SK-N-SH (cell line): ENCODE results near the gene DNAJB6. TPM values are rescaled to one million over a fixed set of nuclear protein-coding genes. Genes with fewer than 3 reads are reported as not detected.

Experiments used
- CTCF ChIA-PET: fragments of 300-600, 350-600 bp; formaldehyde crosslinking; extraction: SDS; loops from one replicate; lab custom pipeline; 2021; lab: Yijun Ruan, JAX
- POLR2A ChIA-PET: fragments of 350-600 bp; sonication (Branson Sonifier 250); formaldehyde crosslinking; extraction: SDS; loops from one replicate; lab custom pipeline; 2020; ENCODE audit warnings: antibody characterized with exemption, inconsistent platforms; lab: Yijun Ruan, JAX
- DNase-seq: peaks from one replicate; pipeline ENCODE4 v3.0.0; 2012
- H2AFZ ChIP-seq: fragments of 200-600 bp; sonication (generic); 2 replicates; pipeline ENCODE4 v1.8.1; 2016; ENCODE audit warnings: antibody characterized with exemption, mild to moderate bottlenecking, low read depth
- H3F3A ChIP-seq: fragments of 200-600 bp; sonication (generic); replicated peaks from 2 replicates; pipeline ENCODE3; 2016; ENCODE audit warnings: antibody characterized with exemption, mild to moderate bottlenecking; ENCODE audit not compliant: insufficient read depth
- H3K27ac ChIP-seq, 2 experiments: fragments of 200-500 bp in 1 of 2; fragments of 200-600 bp in 1 of 2; sonication (Bioruptor generic) in 1 of 2; sonication (generic), shearing (Covaris generic) in 1 of 2; 2 replicates each; pipeline versions ENCODE4 v1.5.1 to v1.6.1; 2014 to 2016; ENCODE audit warnings: low read depth in 2 of 2, inconsistent platforms in 1 of 2, low read length in 1 of 2, mild to moderate bottlenecking in 1 of 2, mixed read lengths in 1 of 2
- H3K27me3 ChIP-seq: fragments of 200-600 bp; sonication (generic), shearing (Covaris generic); 2 replicates; pipeline ENCODE4 v1.6.1; 2016; ENCODE audit warnings: mixed run types; ENCODE audit not compliant: insufficient read depth
- H3K36me3 ChIP-seq, 2 experiments: fragments of 200-500 bp in 1 of 2; fragments of 200-600 bp in 1 of 2; sonication (Bioruptor generic) in 1 of 2; sonication (generic) in 1 of 2; replicated peaks in 1 of 2; 2 replicates each; pipeline versions ENCODE3 to v1.5.1; 2014 to 2016; ENCODE audit warnings: low read length in 1 of 2, mild to moderate bottlenecking in 1 of 2; ENCODE audit not compliant: insufficient read depth in 2 of 2, control insufficient read depth in 1 of 2
- H3K4me1 ChIP-seq, 2 experiments: fragments of 200-500 bp in 1 of 2; fragments of 200-600 bp in 1 of 2; sonication (Bioruptor generic) in 1 of 2; sonication (generic), shearing (Covaris generic) in 1 of 2; 2 replicates each; pipeline versions ENCODE4 v1.5.1 to v1.6.1; 2014 to 2016; ENCODE audit warnings: low read depth in 1 of 2, low read length in 1 of 2, mixed run types in 1 of 2; ENCODE audit not compliant: insufficient read depth in 2 of 2, control insufficient read depth in 1 of 2
- H3K4me2 ChIP-seq: fragments of 200-600 bp; sonication (generic), shearing (Covaris generic); 2 replicates; pipeline ENCODE4 v1.6.1; 2017; ENCODE audit warnings: mixed run types
- H3K4me3 ChIP-seq, 2 experiments: fragments of 200-500 bp in 1 of 2; fragments of 200-600 bp in 1 of 2; sonication (Bioruptor generic) in 1 of 2; sonication (generic), shearing (Covaris generic) in 1 of 2; 2 replicates each; pipeline versions ENCODE4 v1.5.1 to v1.8.1; 2014 to 2016; ENCODE audit warnings: low read depth in 2 of 2, inconsistent platforms in 1 of 2, low read length in 1 of 2, mild to moderate bottlenecking in 1 of 2, mixed read lengths in 1 of 2, moderate library complexity in 1 of 2
- H3K79me2 ChIP-seq: fragments of 200-600 bp; sonication (generic); 2 replicates; pipeline ENCODE4 v1.8.1; 2017; ENCODE audit warnings: mild to moderate bottlenecking; ENCODE audit not compliant: insufficient read depth
- H3K9ac ChIP-seq: fragments of 200-600 bp; sonication (generic); 2 replicates; pipeline ENCODE4 v1.6.1; 2017; ENCODE audit warnings: mixed run types
- H3K9me2 ChIP-seq: fragments of 200-600 bp; sonication (generic); 2 replicates; pipeline ENCODE4 v1.6.1; 2017; ENCODE audit warnings: mixed run types
- H3K9me3 ChIP-seq: fragments of 200-600 bp; sonication (generic); 2 replicates; pipeline ENCODE4 v1.6.1; 2017; ENCODE audit warnings: mixed run types, mild to moderate bottlenecking, moderate library complexity
- H4K20me1 ChIP-seq: fragments of 200-600 bp; sonication (generic); 2 replicates; pipeline ENCODE4 v1.6.1; 2017; ENCODE audit warnings: mild to moderate bottlenecking, mixed run types; ENCODE audit not compliant: insufficient read depth
- EP300 ChIP-seq, 2 experiments: IDR thresholded peaks; 2 replicates each; pipeline versions ENCODE4 v1.4.0 to v1.6.1; 2012; ENCODE audit warnings: borderline replicate concordance in 1 of 2, low read depth in 1 of 2, low read length in 1 of 2
- EZH2phosphoT487 ChIP-seq: fragments of 200-600 bp; sonication (generic); IDR thresholded peaks from 2 replicates; pipeline ENCODE4 v1.6.1; 2017; ENCODE audit warnings: low read depth, mixed run types, mild to moderate bottlenecking, antibody characterized with exemption, moderate library complexity, borderline replicate concordance
- MEF2A ChIP-seq: IDR thresholded peaks from 2 replicates; pipeline ENCODE4 v1.4.0; 2012; ENCODE audit warnings: low read depth, borderline replicate concordance
- NRF1 ChIP-seq: IDR thresholded peaks from 2 replicates; pipeline ENCODE4 v1.6.1; 2012; ENCODE audit warnings: low read depth, mild to moderate bottlenecking, low read length
- RXRA ChIP-seq: IDR thresholded peaks from 2 replicates; pipeline ENCODE4 v1.4.0; 2012; ENCODE audit warnings: low read depth, mild to moderate bottlenecking, borderline replicate concordance
- TAF1 ChIP-seq: IDR thresholded peaks from 2 replicates; pipeline ENCODE4 v1.6.1; 2012; ENCODE audit warnings: low read depth, mild to moderate bottlenecking, low read length, moderate library complexity, borderline replicate concordance
- TEAD4 ChIP-seq: IDR thresholded peaks from 2 replicates; pipeline ENCODE4 v1.4.0; 2012; ENCODE audit warnings: mild to moderate bottlenecking, borderline replicate concordance; ENCODE audit not compliant: insufficient read depth
- WGBS: methylation state at CpG from one replicate; pipeline ENCODE4 v1.1.6; 2017; ENCODE audit warnings: low lambda C conversion rate; 5-methylcytosine and 5-hydroxymethylcytosine counted together
- polyA plus RNA-seq, 3 experiments: library from polyadenylated mRNA; depleted of rRNA; stranded (reverse); fragments of >200 nt; gene quantifications; 2 replicates each; pipeline ENCODE4 v1.2.3, GENCODE V29; 2012
- TF ChIP-seq, protein P1 (sequence below): IDR thresholded peaks from 2 replicates; pipeline ENCODE4 v1.6.1; 2012; ENCODE audit warnings: mild to moderate bottlenecking, low read depth, low read length, moderate library complexity
- TF ChIP-seq, protein P2 (sequence below): fragments of 200-600 bp; sonication (generic); IDR thresholded peaks from 2 replicates; pipeline ENCODE4 v1.6.1; 2017; ENCODE audit warnings: antibody characterized with exemption, mild to moderate bottlenecking, moderate library complexity
- TF ChIP-seq, protein P3 (sequence below): fragments of 150-350 bp; IDR thresholded peaks from 2 replicates; pipeline ENCODE4 v1.6.1; 2017; ENCODE audit warnings: antibody characterized with exemption, low read length, low read depth, borderline replicate concordance

DNAJB6 gene
- polyA plus RNA-seq, 1 of the 3 experiments (the other 2 are of a cell fraction) = 176 TPM

GRCh38 chr7:157434701-157435100, 97.9 kb downstream of the DNAJB6 start:
- Histone ChIP-seq H3K27ac (no peak overlapping the region), H4K20me1 (no peaks in the 10 kb centered on the region)
- no peak for TF ChIP-seq EZH2phosphoT487
- no peak for TF ChIP-seq NRF1
- TF ChIP-seq, protein P1, sequence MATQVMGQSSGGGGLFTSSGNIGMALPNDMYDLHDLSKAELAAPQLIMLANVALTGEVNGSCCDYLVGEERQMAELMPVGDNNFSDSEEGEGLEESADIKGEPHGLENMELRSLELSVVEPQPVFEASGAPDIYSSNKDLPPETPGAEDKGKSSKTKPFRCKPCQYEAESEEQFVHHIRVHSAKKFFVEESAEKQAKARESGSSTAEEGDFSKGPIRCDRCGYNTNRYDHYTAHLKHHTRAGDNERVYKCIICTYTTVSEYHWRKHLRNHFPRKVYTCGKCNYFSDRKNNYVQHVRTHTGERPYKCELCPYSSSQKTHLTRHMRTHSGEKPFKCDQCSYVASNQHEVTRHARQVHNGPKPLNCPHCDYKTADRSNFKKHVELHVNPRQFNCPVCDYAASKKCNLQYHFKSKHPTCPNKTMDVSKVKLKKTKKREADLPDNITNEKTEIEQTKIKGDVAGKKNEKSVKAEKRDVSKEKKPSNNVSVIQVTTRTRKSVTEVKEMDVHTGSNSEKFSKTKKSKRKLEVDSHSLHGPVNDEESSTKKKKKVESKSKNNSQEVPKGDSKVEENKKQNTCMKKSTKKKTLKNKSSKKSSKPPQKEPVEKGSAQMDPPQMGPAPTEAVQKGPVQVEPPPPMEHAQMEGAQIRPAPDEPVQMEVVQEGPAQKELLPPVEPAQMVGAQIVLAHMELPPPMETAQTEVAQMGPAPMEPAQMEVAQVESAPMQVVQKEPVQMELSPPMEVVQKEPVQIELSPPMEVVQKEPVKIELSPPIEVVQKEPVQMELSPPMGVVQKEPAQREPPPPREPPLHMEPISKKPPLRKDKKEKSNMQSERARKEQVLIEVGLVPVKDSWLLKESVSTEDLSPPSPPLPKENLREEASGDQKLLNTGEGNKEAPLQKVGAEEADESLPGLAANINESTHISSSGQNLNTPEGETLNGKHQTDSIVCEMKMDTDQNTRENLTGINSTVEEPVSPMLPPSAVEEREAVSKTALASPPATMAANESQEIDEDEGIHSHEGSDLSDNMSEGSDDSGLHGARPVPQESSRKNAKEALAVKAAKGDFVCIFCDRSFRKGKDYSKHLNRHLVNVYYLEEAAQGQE = no peak
- TF ChIP-seq MEF2A = no peak
- TF ChIP-seq, protein P2, sequence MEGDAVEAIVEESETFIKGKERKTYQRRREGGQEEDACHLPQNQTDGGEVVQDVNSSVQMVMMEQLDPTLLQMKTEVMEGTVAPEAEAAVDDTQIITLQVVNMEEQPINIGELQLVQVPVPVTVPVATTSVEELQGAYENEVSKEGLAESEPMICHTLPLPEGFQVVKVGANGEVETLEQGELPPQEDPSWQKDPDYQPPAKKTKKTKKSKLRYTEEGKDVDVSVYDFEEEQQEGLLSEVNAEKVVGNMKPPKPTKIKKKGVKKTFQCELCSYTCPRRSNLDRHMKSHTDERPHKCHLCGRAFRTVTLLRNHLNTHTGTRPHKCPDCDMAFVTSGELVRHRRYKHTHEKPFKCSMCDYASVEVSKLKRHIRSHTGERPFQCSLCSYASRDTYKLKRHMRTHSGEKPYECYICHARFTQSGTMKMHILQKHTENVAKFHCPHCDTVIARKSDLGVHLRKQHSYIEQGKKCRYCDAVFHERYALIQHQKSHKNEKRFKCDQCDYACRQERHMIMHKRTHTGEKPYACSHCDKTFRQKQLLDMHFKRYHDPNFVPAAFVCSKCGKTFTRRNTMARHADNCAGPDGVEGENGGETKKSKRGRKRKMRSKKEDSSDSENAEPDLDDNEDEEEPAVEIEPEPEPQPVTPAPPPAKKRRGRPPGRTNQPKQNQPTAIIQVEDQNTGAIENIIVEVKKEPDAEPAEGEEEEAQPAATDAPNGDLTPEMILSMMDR = no peak
- TF ChIP-seq EP300 (IDR thresholded peaks at IDR 0.05; ENCODE audit: borderline replicate concordance in 1 of 2, low read depth in 1 of 2, low read length in 1 of 2) = no peak
- no peak for TF ChIP-seq TEAD4
- no peak for TF ChIP-seq RXRA
- no peak for TF ChIP-seq TAF1
- TF ChIP-seq, protein P3, sequence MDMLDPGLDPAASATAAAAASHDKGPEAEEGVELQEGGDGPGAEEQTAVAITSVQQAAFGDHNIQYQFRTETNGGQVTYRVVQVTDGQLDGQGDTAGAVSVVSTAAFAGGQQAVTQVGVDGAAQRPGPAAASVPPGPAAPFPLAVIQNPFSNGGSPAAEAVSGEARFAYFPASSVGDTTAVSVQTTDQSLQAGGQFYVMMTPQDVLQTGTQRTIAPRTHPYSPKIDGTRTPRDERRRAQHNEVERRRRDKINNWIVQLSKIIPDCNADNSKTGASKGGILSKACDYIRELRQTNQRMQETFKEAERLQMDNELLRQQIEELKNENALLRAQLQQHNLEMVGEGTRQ = no peak
- TF ChIP-seq, all 33 proteins: peak for 0
- POLR2A ChIA-PET = no interaction called here
- no peaks in the 10 kb centered on the region for H3K79me2 ChIP-seq
- no peaks in the 10 kb centered on the region for H3K9me2 ChIP-seq
- no peaks in the 10 kb centered on the region for H3K27me3 ChIP-seq
- no peak overlapping the region for H2AFZ ChIP-seq
- H3K4me2 ChIP-seq = no peak overlapping the region
- no peak for DNase-seq
- H3K9me3 ChIP-seq = no peaks in the 10 kb centered on the region
- H3K4me3 ChIP-seq = no peak overlapping the region
- no peaks in the 10 kb centered on the region for H3F3A ChIP-seq
- H3K9ac ChIP-seq = no peak overlapping the region
- no peaks in the 10 kb centered on the region for H3K36me3 ChIP-seq
- WGBS = 55% methylated on average over 8 of the region's 8 CpGs
- CTCF ChIA-PET = interaction anchor here (1.1 to 1.4 kb wide), 3 partner anchors 20 to 323 kb away, joined by 3 to 4 read pairs (median 3); no protein-coding TSS in a partner anchor
- peaks cover 0 to 5% of the 10 kb centered on the region in 2 experiments; a peak in 1 of 4 replicates for H3K4me1 ChIP-seq
